Transverse colon (tissue), 4 donors: ENCODE results near the gene COL4A6. TPM values are rescaled to one million over a fixed set of nuclear protein-coding genes. Genes with fewer than 3 reads are reported as not detected.

Experiments used
- DNase-seq: peaks from one replicate; pipeline ENCODE4 v3.0.0-alpha.2; 2019
- H3K27ac ChIP-seq, 4 donors: fragments of 200-600 bp; sonication (generic); 2 replicates each; pipeline ENCODE4 v1.5.1; 2016 to 2018; ENCODE audit warnings: inconsistent platforms in 4 of 4
- H3K27me3 ChIP-seq: fragments of 200-600 bp; sonication (generic); 2 replicates; pipeline ENCODE4 v1.5.1; 2017; ENCODE audit warnings: inconsistent platforms
- H3K36me3 ChIP-seq, 4 donors: fragments of 200-600 bp; sonication (generic); 2 replicates each; pipeline ENCODE4 v1.5.1; 2017 to 2019; ENCODE audit warnings: inconsistent platforms in 4 of 4
- H3K4me1 ChIP-seq, 4 donors: fragments of 200-600 bp; sonication (generic); 2 replicates each; pipeline ENCODE4 v1.5.1; 2017 to 2020; ENCODE audit warnings: inconsistent platforms in 4 of 4
- H3K4me3 ChIP-seq, 4 donors: fragments of 200-600 bp; sonication (generic); 1 replicate in 1 of 4; 2 replicates in 3 of 4; pipeline versions ENCODE4 v1.5.1 to v1.6.1; 2017 to 2019; ENCODE audit warnings: inconsistent platforms in 4 of 4
- H3K9me3 ChIP-seq, 2 donors: fragments of 200-600 bp; sonication (generic); 2 replicates each; pipeline ENCODE4 v1.5.1; 2017 to 2019; ENCODE audit warnings: inconsistent platforms in 2 of 2
- EP300 ChIP-seq: sonication (generic); formaldehyde crosslinking; IDR thresholded peaks from one replicate; pipeline ENCODE4 v1.6.1; 2017; ENCODE audit warnings: antibody characterized with exemption, low read depth
- POLR2A ChIP-seq: fragments of 450-650 bp; IDR thresholded peaks from one replicate; pipeline ENCODE4 v1.6.1; 2016; ENCODE audit warnings: antibody characterized with exemption, mild to moderate bottlenecking, moderate library complexity
- POLR2AphosphoS5 ChIP-seq, 3 donors: sonication (generic); formaldehyde crosslinking; IDR thresholded peaks; one replicate each; pipeline ENCODE4 v1.6.1; 2016; ENCODE audit warnings: antibody characterized with exemption in 3 of 3
- WGBS, 2 donors: methylation state at CpG; one replicate each; pipeline ENCODE4 v1.1.5; 2018; ENCODE audit warnings: low coverage in 1 of 2; 5-methylcytosine and 5-hydroxymethylcytosine counted together
- in situ Hi-C, 4 donors: fragments of 200-750 bp; cut with MboI; loops; one replicate each; pipeline versions ENCODE4 v1.15.0 to v1.15.1; 2017; ENCODE audit warnings: low sequenced_read_pairs in 3 of 4, low pct_ligation_motif_present in 1 of 4, low pct_unique_long_range_greater_than_20kb in 1 of 4
- intact Hi-C: fragments of 100-400 bp; cut with DNase I; formaldehyde crosslinking; loops from one replicate; pipeline ENCODE4 v1.15.1; 2023; ENCODE audit warnings: low total_unique reads
- total RNA-seq, 4 donors: library from RNA; depleted of rRNA; stranded (reverse); fragments of >200 nt; gene quantifications; one replicate each; pipeline ENCODE4 v1.1.0, GENCODE V29; 2016
- TF ChIP-seq, protein P1 (sequence below), 5 experiments: fragments of 200-600 bp in 3 of 5; fragments of 450-650 bp in 2 of 5; sonication (generic) in 3 of 5; IDR thresholded peaks; 1 replicate in 2 of 5; 2 replicates in 3 of 5; pipeline ENCODE4 v1.5.1; 2016 to 2017; ENCODE audit warnings: antibody characterized with exemption in 5 of 5, inconsistent platforms in 3 of 5, mild to moderate bottlenecking in 2 of 5, moderate library complexity in 1 of 5

The COL4A6 gene
- total RNA-seq, 4 donors from 2014 or later, result 0.32 to 0.75 (median 0.57) TPM

GRCh38 chrX:108297290-108297689, 140.9 kb downstream of the COL4A6 start:
- intact Hi-C loops (no loop called here), in situ Hi-C loops (no loop called here)
- no peaks in the 10 kb centered on the region for H3K27me3 ChIP-seq
- no peaks in the 10 kb centered on the region for H3K36me3 ChIP-seq
- TF ChIP-seq EP300, result no peak
- TF ChIP-seq, protein P1, sequence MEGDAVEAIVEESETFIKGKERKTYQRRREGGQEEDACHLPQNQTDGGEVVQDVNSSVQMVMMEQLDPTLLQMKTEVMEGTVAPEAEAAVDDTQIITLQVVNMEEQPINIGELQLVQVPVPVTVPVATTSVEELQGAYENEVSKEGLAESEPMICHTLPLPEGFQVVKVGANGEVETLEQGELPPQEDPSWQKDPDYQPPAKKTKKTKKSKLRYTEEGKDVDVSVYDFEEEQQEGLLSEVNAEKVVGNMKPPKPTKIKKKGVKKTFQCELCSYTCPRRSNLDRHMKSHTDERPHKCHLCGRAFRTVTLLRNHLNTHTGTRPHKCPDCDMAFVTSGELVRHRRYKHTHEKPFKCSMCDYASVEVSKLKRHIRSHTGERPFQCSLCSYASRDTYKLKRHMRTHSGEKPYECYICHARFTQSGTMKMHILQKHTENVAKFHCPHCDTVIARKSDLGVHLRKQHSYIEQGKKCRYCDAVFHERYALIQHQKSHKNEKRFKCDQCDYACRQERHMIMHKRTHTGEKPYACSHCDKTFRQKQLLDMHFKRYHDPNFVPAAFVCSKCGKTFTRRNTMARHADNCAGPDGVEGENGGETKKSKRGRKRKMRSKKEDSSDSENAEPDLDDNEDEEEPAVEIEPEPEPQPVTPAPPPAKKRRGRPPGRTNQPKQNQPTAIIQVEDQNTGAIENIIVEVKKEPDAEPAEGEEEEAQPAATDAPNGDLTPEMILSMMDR (IDR thresholded peaks at IDR 0.05), result no peak
- no peak for TF ChIP-seq POLR2AphosphoS5 (IDR thresholded peaks at IDR 0.05)
- TF ChIP-seq POLR2A, result no peak
- no peaks in the 10 kb centered on the region for H3K9me3 ChIP-seq
- DNase-seq, result no peak
- H3K27ac ChIP-seq, result no peak overlapping the region
- no peak overlapping the region for H3K4me3 ChIP-seq
- no peaks in the 10 kb centered on the region for H3K4me1 ChIP-seq

DNA sequence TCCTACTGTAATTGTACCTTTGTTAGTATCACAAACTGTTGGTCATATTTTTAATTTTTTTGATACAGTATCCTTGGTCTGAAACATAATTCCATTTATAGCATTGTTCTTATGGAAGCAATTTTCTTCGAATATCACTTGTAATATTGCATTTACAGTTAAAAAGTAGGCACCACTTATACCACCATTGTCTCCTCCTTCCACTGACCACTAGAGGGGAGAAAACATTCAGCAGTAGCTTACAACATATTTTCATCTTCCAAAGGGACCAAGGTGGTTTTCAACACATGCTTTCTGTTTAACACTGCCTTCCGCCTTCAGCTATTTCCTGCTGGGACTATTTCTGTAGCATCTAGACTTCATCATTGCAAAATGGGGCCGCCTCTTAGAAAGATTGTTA, 146.2 kb downstream of the COL4A6 start:
- WGBS, 2 donors, result 80 to 86% methylated on average over 1 to 3 of the region's 3 CpGs
- no peak for DNase-seq
- TF ChIP-seq, protein P1 (IDR thresholded peaks at IDR 0.05), result no peak
- TF ChIP-seq POLR2A, result no peak
- no peak for TF ChIP-seq POLR2AphosphoS5 (IDR thresholded peaks at IDR 0.05)
- no peak for TF ChIP-seq EP300
- Histone ChIP-seq H3K9me3 (no peaks in the 10 kb centered on the region), H3K4me1 (no peaks in the 10 kb centered on the region), H3K27me3 (no peaks in the 10 kb centered on the region), H3K36me3 (no peaks in the 10 kb centered on the region), H3K27ac (no peak overlapping the region), H3K4me3 (no peak overlapping the region)
- intact Hi-C loops (no loop called here), in situ Hi-C loops (no loop called here)

GRCh38 chrX:108285918-108286317, 152.3 kb downstream of the COL4A6 start:
- no peak for DNase-seq
- intact Hi-C loops, result no loop called here
- no peaks in the 10 kb centered on the region for H3K36me3 ChIP-seq
- TF ChIP-seq, protein P1 (IDR thresholded peaks at IDR 0.05), result no peak
- TF ChIP-seq POLR2A, result no peak
- no peak for TF ChIP-seq EP300
- no peak for TF ChIP-seq POLR2AphosphoS5 (IDR thresholded peaks at IDR 0.05)
- no peak overlapping the region for H3K27ac ChIP-seq
- H3K27me3 ChIP-seq, result no peaks in the 10 kb centered on the region
- H3K4me3 ChIP-seq, result no peak overlapping the region
- in situ Hi-C loops, result no loop called here
- H3K9me3 ChIP-seq, result no peaks in the 10 kb centered on the region
- WGBS, 2 donors, result 56% methylated on average over 2 of the region's 2 CpGs; no CpG with 5 or more reads in 1 of the 2 donors
- H3K4me1 ChIP-seq, result no peaks in the 10 kb centered on the region

DNA sequence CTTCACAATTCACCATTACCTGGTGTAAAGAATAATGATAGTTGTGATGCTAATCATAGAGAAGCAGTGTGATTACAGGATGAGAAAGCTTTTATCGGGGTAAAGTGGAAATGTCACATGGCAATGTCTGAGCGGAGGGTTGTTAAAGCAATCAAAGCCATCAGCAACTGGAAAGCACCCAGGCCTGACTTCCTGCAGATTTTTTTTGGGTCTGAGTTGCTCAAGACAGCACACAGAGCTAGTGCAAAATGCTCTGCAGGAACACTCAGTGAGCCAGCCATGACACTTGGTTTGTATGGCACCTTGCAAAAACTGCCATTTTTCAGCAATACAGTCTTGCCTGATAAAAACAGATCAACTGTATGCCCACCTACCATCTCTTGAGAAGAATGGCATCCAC, 152.9 kb downstream of the COL4A6 start:
- no peaks in the 10 kb centered on the region for H3K27me3 ChIP-seq
- intact Hi-C loops, result no loop called here
- 57% methylated on average over 2 of the region's 2 CpGs; no CpG with 5 or more reads in 1 of the 2 donors for WGBS, 2 donors
- H3K9me3 ChIP-seq, result no peaks in the 10 kb centered on the region
- in situ Hi-C loops, result no loop called here
- H3K27ac ChIP-seq, result no peak overlapping the region
- H3K36me3 ChIP-seq, result no peaks in the 10 kb centered on the region
- TF ChIP-seq, protein P1 (IDR thresholded peaks at IDR 0.05), result no peak
- TF ChIP-seq EP300, result no peak
- no peak for TF ChIP-seq POLR2AphosphoS5 (IDR thresholded peaks at IDR 0.05)
- no peak for TF ChIP-seq POLR2A
- DNase-seq, result no peak
- H3K4me1 ChIP-seq, result no peaks in the 10 kb centered on the region
- no peak overlapping the region for H3K4me3 ChIP-seq
